ENCODE data around the gene IRF7.

Gene IRF7

GRCh38 chr11:621838-622237 lies 6.1 kb upstream of the IRF7 start:
- no peak for DNase-seq (ENCODE audit: low read depth in 2 of 3, low spot score in 2 of 3)

GRCh38 chr11:620935-621814 lies 5.4 kb upstream of the IRF7 start:
- no peak for DNase-seq (ENCODE audit: low read depth in 2 of 3, low spot score in 2 of 3)

GRCh38 chr11:620201-620600 lies 4.5 kb upstream of the IRF7 start:
- no peak for DNase-seq (ENCODE audit: low read depth in 2 of 3, low spot score in 2 of 3)

DNA sequence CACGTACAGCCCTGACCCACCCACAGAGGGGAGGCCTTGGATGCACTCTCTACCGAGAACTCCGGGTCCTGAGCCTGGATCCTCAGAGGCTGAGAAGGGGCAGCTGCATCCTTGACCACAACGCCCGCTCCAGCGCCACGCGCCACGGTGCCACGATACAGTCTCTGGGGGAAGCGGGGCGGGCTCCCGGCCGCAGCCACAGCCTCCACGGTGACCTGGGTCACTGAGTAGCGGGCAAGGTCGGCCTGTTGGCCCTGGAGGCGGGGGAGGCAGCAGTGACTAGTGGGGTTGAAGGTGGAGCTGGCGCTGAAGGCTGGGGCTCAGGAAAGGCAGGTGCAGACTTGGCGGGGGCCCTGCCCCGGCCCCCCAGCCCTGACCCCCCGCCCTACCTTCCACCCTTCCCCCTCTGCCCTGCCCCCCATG lies 3.9 kb upstream of the IRF7 start:
- no peak for DNase-seq (ENCODE audit: low read depth in 2 of 3, low spot score in 2 of 3)

DNA sequence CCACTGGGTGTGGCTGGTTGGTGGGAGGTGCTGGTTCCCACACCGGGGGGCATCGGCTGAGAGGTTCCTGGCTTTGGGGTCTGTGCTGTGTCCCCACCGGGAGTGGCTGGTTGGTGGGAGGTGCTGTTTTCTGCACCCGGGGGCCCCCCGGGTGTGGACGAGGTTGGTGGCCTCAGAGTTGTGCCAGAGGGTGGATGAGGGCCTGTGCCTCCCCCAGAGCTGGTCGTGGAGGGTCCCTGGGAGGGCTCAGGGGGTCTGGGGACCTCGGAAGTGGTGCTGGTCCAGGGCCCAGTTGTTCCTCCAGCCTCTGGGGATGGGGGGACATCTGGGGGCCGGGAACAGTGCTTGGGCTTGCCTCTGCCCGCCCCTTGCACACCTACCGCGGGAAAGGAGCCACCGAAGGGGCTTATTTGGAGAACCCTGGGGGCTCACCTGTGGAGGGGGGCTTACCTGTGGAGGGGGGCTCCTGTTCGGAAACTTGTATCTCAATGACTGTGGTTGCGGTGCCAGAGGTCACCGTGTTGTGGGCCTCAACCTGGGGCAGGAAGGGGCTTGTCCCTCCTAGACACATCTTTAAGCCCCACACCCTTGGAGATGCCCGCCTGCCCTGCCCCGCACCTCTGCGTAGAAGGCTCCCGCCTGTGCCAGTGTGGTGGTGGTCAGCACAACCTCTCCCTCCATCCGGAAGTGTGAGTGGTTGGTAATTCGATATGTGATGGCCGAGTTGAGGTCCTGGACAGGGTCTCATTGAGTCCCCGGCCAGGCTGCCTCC lies 3.3 kb upstream of the IRF7 start:
- no peak for DNase-seq (ENCODE audit: low read depth in 2 of 3, low spot score in 2 of 3)

DNA sequence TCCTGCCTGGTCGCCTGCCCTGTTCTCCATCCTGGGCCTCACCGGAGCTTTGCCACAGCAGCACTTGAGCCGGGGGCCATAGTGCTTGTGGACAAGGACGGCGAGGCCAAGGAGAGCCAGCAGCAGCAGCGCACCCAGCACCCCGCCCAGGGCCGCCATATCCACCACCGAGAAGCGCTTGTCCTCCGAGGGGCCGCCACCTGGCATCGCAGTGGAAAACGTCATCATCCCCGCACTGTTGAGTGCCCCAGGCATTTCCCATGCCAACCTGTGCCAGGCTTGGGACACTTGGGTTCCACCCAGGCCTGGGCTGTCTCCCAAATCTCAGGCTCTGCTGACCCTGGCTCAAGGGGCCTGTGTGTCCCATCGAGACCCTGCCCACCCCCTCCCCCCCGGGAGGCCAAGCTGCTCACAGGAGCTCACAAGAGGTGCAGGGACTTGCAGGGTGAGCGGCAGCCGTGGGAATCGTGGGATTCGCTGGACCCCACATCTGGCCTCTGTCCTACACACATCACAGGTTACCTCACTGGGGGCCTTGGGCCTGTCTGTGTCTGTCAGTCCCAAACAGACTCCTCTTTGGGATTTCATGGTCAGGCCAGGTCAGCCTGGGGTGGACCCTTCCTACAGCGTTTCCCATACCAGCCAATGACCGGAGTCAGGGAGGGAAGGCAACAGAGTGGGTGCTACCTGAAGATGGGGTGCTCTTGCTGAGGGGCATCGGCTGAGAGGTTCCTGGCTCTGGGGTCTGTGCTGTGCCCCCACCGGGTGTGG lies 2.3 kb upstream of the IRF7 start:
- no peak for DNase-seq (ENCODE audit: low read depth in 2 of 3, low spot score in 2 of 3)

- no peak for DNase-seq (ENCODE audit: low read depth in 2 of 3, low spot score in 2 of 3)
Measured at GRCh38 chr11:617199-617911, 1.6 kb upstream of the IRF7 start.

- DNase-seq (ENCODE audit: low read depth in 2 of 3, low spot score in 2 of 3) = no peak
Measured at GRCh38 chr11:616320-617198, 809 bp upstream of the IRF7 start.

DNA sequence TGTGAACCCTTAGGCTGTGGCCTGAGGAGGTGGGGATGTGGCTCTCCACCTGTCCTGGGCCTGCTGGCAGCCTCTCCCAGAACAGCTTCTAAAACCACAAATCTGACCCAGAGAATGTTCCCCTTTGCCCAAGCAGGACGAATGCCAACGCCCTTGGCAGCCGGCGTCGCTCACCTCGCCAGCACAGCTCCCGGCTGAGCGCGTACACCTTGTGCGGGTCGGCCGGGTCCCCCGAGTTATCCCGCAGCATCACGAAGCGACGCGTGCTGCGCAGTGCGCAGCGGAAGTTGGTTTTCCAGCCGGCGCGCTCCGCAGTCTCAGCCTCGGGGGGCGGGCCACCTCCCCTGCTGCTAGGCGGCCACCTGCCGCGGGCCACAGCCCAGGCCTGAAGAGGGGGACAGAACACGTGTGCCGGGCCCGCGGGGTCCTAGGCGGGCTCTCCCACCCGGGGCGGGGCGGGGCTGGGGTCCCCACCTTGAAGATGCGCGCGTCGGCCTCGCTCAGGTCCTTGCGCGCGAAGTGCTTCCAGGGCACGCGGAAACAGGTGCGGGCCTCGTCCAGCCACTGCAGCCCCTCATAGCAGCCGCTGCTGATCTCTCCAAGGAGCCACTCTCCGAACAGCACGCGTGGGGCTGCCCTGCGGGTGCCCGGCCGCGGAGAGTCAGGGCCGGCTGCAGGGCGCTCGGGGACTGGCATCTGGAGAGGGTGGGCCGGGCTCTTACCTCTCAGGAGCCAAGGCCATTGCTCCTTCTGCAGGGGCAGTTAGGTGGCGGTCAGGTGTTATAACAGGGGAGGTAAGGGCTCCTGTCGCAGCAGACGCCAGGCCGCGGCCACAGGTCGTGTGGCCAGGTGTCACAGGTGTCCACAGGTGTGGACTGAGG lies 887 bp downstream of the IRF7 start:
- no peak for DNase-seq (ENCODE audit: low read depth in 2 of 3, low spot score in 2 of 3)

DNA sequence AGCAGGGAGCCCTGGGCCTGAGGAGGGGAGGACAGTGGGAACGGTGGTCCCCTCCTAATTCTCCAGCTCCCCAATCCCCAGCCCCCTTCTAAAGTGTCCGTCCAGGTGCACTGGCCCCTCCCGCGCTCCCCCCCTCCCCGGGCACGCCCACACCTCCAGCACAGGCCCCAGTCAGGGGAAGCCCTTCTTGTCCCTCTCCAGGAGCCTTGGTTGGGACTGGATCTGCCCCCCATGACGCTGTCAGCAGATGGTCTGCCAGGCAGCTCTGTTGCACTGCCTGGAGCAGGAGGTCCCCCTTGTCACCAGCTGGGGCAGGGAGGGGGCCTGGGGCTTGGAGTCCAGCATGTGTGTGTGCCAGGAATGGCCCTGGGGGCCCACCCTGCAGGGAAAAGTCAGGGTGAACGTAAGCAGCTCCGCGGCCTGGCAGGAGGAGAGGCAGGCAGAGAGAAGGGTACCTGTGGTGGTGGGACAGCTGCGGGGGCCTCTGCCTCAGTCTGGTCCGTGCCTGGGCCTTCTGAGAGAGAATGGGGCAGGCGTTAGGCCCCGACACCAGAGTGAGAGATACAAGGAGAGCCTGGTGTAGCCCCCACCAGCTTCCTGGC lies 1.6 kb downstream of the IRF7 start:
- no peak for DNase-seq (ENCODE audit: low read depth in 2 of 3, low spot score in 2 of 3)

DNA sequence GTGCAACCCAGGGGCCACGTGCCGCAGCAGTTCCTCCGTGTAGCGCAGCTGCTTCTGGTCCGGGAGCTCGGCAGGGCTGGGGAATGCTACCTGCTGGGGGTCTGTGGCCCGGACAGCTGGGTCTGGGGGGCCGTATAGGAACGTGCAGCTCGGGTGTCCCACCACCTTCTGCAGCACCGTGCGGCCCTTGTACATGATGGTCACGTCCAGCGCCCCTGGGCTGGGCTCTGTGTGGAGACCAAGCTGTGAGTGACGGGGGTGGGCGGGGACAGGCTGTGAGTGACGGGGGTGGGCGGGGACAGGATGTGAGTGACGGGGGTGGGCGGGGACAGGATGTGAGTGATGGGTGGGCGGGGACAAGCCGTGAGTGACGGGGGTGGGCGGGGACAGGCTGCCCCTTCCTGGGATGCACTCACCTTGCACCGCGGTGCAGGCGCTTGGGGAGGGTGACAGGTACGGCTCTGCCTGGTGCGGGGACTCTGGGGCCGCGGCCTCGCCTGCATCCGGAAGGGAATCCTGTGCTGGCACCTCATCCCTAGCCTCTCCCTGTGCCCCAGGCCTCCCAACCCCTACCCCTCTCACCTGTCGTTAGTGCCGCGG lies 2.3 kb downstream of the IRF7 start:
- DNase-seq (ENCODE audit: low read depth in 2 of 3, low spot score in 2 of 3) = peak; percentile 56 to 69 (median 58)

DNA sequence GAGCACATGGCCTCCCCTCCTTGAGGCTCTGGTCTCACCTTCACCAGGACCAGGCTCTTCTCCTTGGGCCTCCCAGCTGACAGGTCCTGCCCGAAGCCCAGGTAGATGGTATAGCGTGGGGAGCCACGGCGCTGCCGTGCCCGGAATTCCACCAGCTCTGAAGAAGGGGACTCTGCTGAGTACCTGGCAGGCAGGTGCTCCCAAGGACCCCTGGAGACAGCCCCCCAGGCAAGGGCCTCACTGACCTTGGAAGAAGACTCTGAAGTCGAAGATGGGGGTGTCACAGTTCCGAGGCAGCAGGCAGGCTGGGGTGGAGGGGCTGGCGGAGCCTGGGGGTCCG lies 2.8 kb downstream of the IRF7 start:
- DNase-seq (ENCODE audit: low read depth in 2 of 3, low spot score in 2 of 3) = no peak

DNA sequence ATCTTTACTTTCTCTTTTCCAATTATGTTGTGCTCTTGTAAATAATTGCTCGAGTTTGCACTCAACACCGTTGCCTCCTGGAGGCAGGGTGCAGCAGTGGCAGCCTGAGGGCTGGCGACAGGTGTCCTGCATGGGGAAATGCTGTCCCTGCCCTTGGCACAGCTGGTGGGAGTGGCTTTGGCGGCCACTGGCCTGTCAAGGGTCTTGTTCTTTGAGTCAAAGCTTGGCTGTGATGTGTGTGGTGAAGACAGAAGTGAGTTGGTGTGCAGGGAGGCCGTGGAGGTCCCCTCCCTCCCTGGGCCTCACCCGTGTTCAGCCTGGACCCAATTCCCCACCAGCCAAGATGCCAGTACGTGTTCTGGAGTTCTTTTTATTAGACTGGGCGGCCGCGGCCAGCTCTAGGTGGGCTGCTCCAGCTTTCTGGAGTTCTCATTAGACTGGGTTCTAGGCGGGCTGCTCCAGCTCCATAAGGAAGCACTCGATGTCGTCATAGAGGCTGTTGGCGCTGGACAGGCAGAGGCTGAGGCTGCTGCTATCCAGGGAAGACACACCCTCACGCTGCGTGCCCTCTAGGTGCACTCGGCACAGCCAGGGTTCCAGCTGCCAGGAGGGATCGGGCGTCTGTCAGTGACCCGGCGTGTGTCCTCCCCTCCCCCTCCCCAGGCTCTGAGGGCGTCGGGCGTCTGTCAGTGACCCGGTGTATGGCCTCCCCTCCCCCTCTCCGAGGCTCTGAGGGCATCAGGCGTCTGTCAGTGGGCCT lies 3.4 kb downstream of the IRF7 start:
- no peak for DNase-seq (ENCODE audit: low read depth in 2 of 3, low spot score in 2 of 3)

DNA sequence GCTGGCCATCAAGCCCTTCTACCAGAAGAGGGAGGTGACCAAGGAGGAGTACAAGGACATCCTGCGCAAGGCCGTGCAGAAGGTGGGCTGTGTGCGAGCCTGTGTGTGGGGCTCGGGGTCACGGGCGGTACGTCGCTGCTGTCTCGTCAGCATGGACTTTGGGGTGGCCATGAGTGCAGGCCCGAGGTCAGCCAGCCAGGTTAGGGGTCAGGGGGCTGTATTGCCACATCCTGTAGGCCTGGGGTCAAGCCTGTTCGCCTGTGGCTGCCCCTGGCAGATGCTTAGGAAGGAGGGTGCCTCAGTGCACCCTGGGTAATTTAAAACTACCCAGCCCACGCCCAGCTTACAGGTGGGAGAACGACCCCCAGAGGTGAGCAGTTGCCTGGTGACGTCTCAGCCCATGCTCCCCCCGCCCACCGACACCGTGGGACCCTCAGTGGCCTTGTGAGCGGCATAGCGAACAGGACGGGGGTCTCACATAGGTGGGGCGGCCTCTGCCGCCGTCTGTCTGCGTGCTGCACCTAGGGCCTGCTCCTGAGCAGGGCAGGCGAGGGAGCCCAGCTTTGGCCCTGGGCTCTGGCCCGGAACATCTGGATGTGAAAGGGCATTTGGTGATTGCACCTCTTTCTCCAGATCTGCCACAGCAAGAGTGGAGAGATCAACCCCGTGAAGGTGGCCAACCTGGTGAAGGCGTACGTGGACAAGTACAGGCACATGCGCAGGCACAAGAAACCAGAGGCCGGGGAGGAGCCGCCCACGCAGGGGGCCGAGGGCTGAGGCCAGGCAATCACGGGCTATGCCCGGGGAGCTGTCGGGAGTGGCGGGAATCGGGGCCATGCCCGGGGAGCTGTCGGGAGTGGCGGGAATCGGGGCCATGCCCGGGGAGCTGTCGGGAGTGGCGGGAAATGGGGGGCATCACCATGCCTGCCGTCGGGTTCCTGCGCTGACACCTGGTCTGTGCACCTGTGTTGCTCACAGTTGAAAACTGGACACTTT lies 4.5 kb downstream of the IRF7 start:
- no peak for DNase-seq (ENCODE audit: low read depth in 2 of 3, low spot score in 2 of 3)

DNA sequence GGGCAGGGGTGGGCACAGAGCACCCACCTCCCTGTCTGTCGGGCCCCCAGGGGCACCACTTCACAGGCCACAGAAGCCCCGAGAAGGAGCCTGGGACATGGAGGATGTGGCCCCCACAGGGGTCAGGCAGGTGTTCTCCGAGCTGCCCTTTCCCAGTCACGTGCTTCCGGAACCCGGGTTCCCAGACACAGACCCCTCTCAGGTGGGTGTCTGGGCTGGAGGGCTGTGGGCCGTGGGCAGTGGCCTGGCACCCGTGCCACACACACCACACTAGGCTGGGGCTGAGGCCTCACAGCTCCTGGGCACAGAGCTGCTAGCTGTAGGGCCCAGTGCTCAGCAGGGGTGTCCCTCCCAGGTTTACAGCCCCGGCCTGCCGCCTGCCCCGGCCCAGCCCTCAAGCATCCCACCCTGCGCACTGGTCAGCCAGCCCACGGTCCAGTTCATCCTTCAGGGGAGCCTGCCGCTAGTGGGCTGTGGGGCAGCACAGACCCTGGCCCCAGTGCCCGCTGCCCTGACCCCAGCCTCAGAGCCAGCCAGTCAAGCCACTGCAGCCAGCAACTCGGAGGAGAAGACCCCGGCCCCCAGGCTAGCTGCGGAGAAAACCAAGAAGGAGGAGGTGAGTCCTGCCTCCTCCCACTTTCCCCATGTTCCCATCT lies 5.5 kb downstream of the IRF7 start:
- no peak for DNase-seq (ENCODE audit: low read depth in 2 of 3, low spot score in 2 of 3)

GRCh38 chr11:609341-609811 lies 6.4 kb downstream of the IRF7 start:
- no peak for DNase-seq (ENCODE audit: low read depth in 2 of 3, low spot score in 2 of 3)

All from activated CD8-positive, alpha-beta memory T cell treated with anti-CD3 and anti-CD28 coated beads for 48 hours (primary cell).